ENCODE measurements around the gene EYA2. TPM values are rescaled to one million over a fixed set of nuclear protein-coding genes. Genes with fewer than 3 reads are reported as not detected.
"Not testable (repeated sequence)": the region's sequence is repeated elsewhere in the genome, so short reads cannot be mapped to it uniquely, and the experiment has no call there.

EYA2 gene
- total and polyA plus RNA-seq, 2 donors from 2014 or later, result 2.6 to 7.9 TPM

GRCh38 chr20:46875059-46875458 is 19.6 kb upstream of the EYA2 start:
- H3K27ac ChIP-seq (ENCODE audit: low read depth in 2 of 2, low read length in 2 of 2), result no peak overlapping the region
- H3K9me3 ChIP-seq (ENCODE audit: control insufficient read depth in 2 of 3, insufficient read depth in 1 of 3, low read length in 3 of 3), result no peaks in the 10 kb centered on the region
- no peaks in the 10 kb centered on the region for H3K27me3 ChIP-seq (ENCODE audit: control insufficient read depth, insufficient read depth, low read length)
- H3K4me3 ChIP-seq (ENCODE audit: low read length in 3 of 3), result no peak overlapping the region
- DNase-seq (no peak), FAIRE-seq (no peak)
- no peak for TF ChIP-seq CTCF (IDR thresholded peaks at IDR 0.05; ENCODE audit: borderline replicate concordance, extremely low read depth, insufficient read depth)
- no peaks in the 10 kb centered on the region for H3K36me3 ChIP-seq (ENCODE audit: control insufficient read depth in 2 of 3, insufficient read depth in 3 of 3, low read length in 3 of 3)
- no peaks in the 10 kb centered on the region for H3K4me1 ChIP-seq (ENCODE audit: control insufficient read depth in 2 of 3, insufficient read depth in 2 of 3, low read depth in 1 of 3, low read length in 3 of 3)
- no peak overlapping the region for H3K9ac ChIP-seq (ENCODE audit: low read length in 3 of 3)
- intact Hi-C loops (cut with DNase I), result no loop called here

GRCh38 chr20:46879386-46879785 is 15.3 kb upstream of the EYA2 start:
- no peak for TF ChIP-seq CTCF (IDR thresholded peaks at IDR 0.05; ENCODE audit: borderline replicate concordance, extremely low read depth, insufficient read depth)
- DNase-seq (no peak), FAIRE-seq (no peak)
- Histone ChIP-seq H3K27ac (ENCODE audit: low read depth in 2 of 2, low read length in 2 of 2) (no peak overlapping the region), H3K4me3 (ENCODE audit: low read length in 3 of 3) (no peak overlapping the region), H3K9ac (ENCODE audit: low read length in 3 of 3) (no peak overlapping the region), H3K9me3 (ENCODE audit: control insufficient read depth in 2 of 3, insufficient read depth in 1 of 3, low read length in 3 of 3) (no peaks in the 10 kb centered on the region), H3K36me3 (ENCODE audit: control insufficient read depth in 2 of 3, insufficient read depth in 3 of 3, low read length in 3 of 3) (no peaks in the 10 kb centered on the region), H3K27me3 (ENCODE audit: control insufficient read depth, insufficient read depth, low read length) (no peaks in the 10 kb centered on the region), H3K4me1 (ENCODE audit: control insufficient read depth in 2 of 3, insufficient read depth in 2 of 3, low read depth in 1 of 3, low read length in 3 of 3) (no peaks in the 10 kb centered on the region)
- intact Hi-C loops (cut with DNase I), result no loop called here

- FAIRE-seq; H3K4me1 ChIP-seq (ENCODE audit: control insufficient read depth in 2 of 3, insufficient read depth in 2 of 3, low read depth in 1 of 3, low read length in 3 of 3); H3K4me3 ChIP-seq (ENCODE audit: low read length in 3 of 3); H3K27ac ChIP-seq (ENCODE audit: low read depth in 2 of 2, low read length in 2 of 2); H3K36me3 ChIP-seq (ENCODE audit: control insufficient read depth in 2 of 3, insufficient read depth in 3 of 3, low read length in 3 of 3); H3K27me3 ChIP-seq (ENCODE audit: control insufficient read depth, insufficient read depth, low read length); H3K9me3 ChIP-seq (ENCODE audit: control insufficient read depth in 2 of 3, insufficient read depth in 1 of 3, low read length in 3 of 3); H3K9ac ChIP-seq (ENCODE audit: low read length in 3 of 3); intact Hi-C loops (cut with DNase I); DNase-seq: not testable (repeated sequence)
Measured at GRCh38 chr20:46879963-46880362, 14.7 kb upstream of the EYA2 start.

GRCh38 chr20:46883892-46884291 is 10.8 kb upstream of the EYA2 start:
- Histone ChIP-seq H3K4me1 (ENCODE audit: control insufficient read depth in 2 of 3, insufficient read depth in 2 of 3, low read depth in 1 of 3, low read length in 3 of 3) (no peaks in the 10 kb centered on the region), H3K27ac (ENCODE audit: low read depth in 2 of 2, low read length in 2 of 2) (no peak overlapping the region), H3K4me3 (ENCODE audit: low read length in 3 of 3) (no peak overlapping the region), H3K27me3 (ENCODE audit: control insufficient read depth, insufficient read depth, low read length) (no peaks in the 10 kb centered on the region), H3K9me3 (ENCODE audit: control insufficient read depth in 2 of 3, insufficient read depth in 1 of 3, low read length in 3 of 3) (no peaks in the 10 kb centered on the region), H3K36me3 (ENCODE audit: control insufficient read depth in 2 of 3, insufficient read depth in 3 of 3, low read length in 3 of 3) (no peaks in the 10 kb centered on the region), H3K9ac (ENCODE audit: low read length in 3 of 3) (no peak overlapping the region)
- DNase-seq, result no peak
- intact Hi-C loops (cut with DNase I), result no loop called here
- no peak for FAIRE-seq
- TF ChIP-seq CTCF (IDR thresholded peaks at IDR 0.05; ENCODE audit: borderline replicate concordance, extremely low read depth, insufficient read depth), result no peak

Data from kidney (tissue), 14 donors.